HepG2 (cell line): ENCODE data around the gene VSIG10L. TPM values are rescaled to one million over a fixed set of nuclear protein-coding genes. Genes with fewer than 3 reads are reported as not detected.
A peak's percentile ranks its signal among the peaks of the same experiment; 100 is the strongest.

Experiments used
- ARID2 ChIP-seq: sonication (generic); formaldehyde crosslinking; IDR thresholded peaks from 2 replicates; pipeline ENCODE4 v1.8.1; 2022; ENCODE audit warnings: mild to moderate bottlenecking, missing genetic modification reagents, borderline replicate concordance
- ARNT2 ChIP-seq: sonication (generic); formaldehyde crosslinking; IDR thresholded peaks from 2 replicates; pipeline ENCODE4 v1.8.0; 2022; ENCODE audit warnings: mild to moderate bottlenecking, low read depth, missing genetic modification reagents, moderate library complexity
- FLYWCH1 ChIP-seq: sonication (generic); formaldehyde crosslinking; IDR thresholded peaks from 2 replicates; pipeline ENCODE4 v1.8.1; 2023; ENCODE audit warnings: mild to moderate bottlenecking, missing genetic modification reagents
- FOXA3 ChIP-seq: IDR thresholded peaks from 2 replicates; pipeline ENCODE4 v1.6.1; 2016; ENCODE audit warnings: missing genetic modification reagents, missing compliant biosample characterization
- FOXM1 ChIP-seq: sonication (generic); formaldehyde crosslinking; IDR thresholded peaks from 2 replicates; pipeline ENCODE4 v1.5.0; 2020; ENCODE audit warnings: missing genetic modification reagents
- GFI1 ChIP-seq: sonication (generic); formaldehyde crosslinking; IDR thresholded peaks from 2 replicates; pipeline ENCODE4 v1.5.0; 2020; ENCODE audit warnings: missing genetic modification reagents, mild to moderate bottlenecking, borderline replicate concordance
- HINFP ChIP-seq: sonication (generic); formaldehyde crosslinking; IDR thresholded peaks from 2 replicates; pipeline ENCODE4 v1.4.0; 2020; ENCODE audit warnings: low read depth, mild to moderate bottlenecking, missing genetic modification reagents
- POGZ ChIP-seq: sonication (generic); formaldehyde crosslinking; IDR thresholded peaks from 2 replicates; pipeline ENCODE4 v1.4.0; 2020; ENCODE audit warnings: mild to moderate bottlenecking, missing genetic modification reagents
- POLR2AphosphoS5 ChIP-seq: IDR thresholded peaks from 2 replicates; pipeline ENCODE4 v1.6.1; 2012; ENCODE audit warnings: low read depth, low read length
- RAD21 ChIP-seq: fragments of 450-650 bp; formaldehyde crosslinking; IDR thresholded peaks from 2 replicates; pipeline ENCODE4 v1.5.0; 2020; ENCODE audit warnings: mild to moderate bottlenecking
- SALL2 ChIP-seq: sonication (generic); formaldehyde crosslinking; IDR thresholded peaks from 2 replicates; pipeline ENCODE4 v1.8.1; 2023; ENCODE audit warnings: mild to moderate bottlenecking, missing genetic modification reagents, inconsistent platforms
- SAP130 ChIP-seq: IDR thresholded peaks from 2 replicates; pipeline ENCODE4 v1.6.1; 2016; ENCODE audit warnings: low read depth
- TCF7L2 ChIP-seq: IDR thresholded peaks from 2 replicates; pipeline ENCODE4 v1.6.1; 2011; ENCODE audit warnings: mild to moderate bottlenecking, low read depth, low read length, moderate library complexity
- TMF1 ChIP-seq: sonication (generic); formaldehyde crosslinking; IDR thresholded peaks from 2 replicates; pipeline ENCODE4 v1.8.1; 2022; ENCODE audit warnings: low read depth, missing genetic modification reagents
- UBTF ChIP-seq: sonication (generic); formaldehyde crosslinking; IDR thresholded peaks from 2 replicates; pipeline ENCODE4 v1.4.0; 2020; ENCODE audit warnings: mild to moderate bottlenecking, missing genetic modification reagents
- ZNF101 ChIP-seq: sonication (generic); formaldehyde crosslinking; IDR thresholded peaks from 2 replicates; pipeline ENCODE4 v1.4.0; 2020; ENCODE audit warnings: mild to moderate bottlenecking, low read depth, missing genetic modification reagents, borderline replicate concordance
- ZNF317 ChIP-seq: sonication (generic); formaldehyde crosslinking; IDR thresholded peaks from 2 replicates; pipeline ENCODE4 v1.5.0; 2020; ENCODE audit warnings: mild to moderate bottlenecking, missing genetic modification reagents
- ZNF777 ChIP-seq: sonication (generic); formaldehyde crosslinking; IDR thresholded peaks from 2 replicates; pipeline ENCODE4 v1.4.0; 2020; ENCODE audit warnings: missing genetic modification reagents
- ZNF850 ChIP-seq: sonication (generic); formaldehyde crosslinking; conservative IDR thresholded peaks from 2 replicates; pipeline ENCODE4 v1.9.0; 2021; ENCODE audit warnings: mild to moderate bottlenecking, missing genetic modification reagents
- polyA plus RNA-seq, 8 experiments: library from polyadenylated mRNA; depleted of rRNA in 3 of 8; stranded (reverse) in 7 of 8; unstranded in 1 of 8; fragments of >200 nt; fragmentation: Illumina TruSeq in 4 of 8; extraction: Trizol in 4 of 8; gene quantifications; 2 replicates each; pipeline versions ENCODE4 v1.2.1 to v1.2.3, GENCODE V29; 2011 to 2016; ENCODE audit warnings: low read depth in 4 of 8, missing spikeins in 1 of 8, mixed read lengths in 1 of 8; ENCODE audit not compliant: insufficient read depth in 1 of 8
- total RNA-seq, 5 experiments: library from RNA; depleted of rRNA; stranded (reverse); fragments of >200 nt; fragmentation: Illumina TruSeq; extraction: Trizol; gene quantifications; 2 replicates each; pipeline ENCODE4 v1.2.3, GENCODE V29; 2016; ENCODE audit warnings: low read depth in 1 of 5
- TF ChIP-seq, protein P1 (sequence below): sonication (generic); formaldehyde crosslinking; IDR thresholded peaks from 2 replicates; pipeline ENCODE4 v1.5.0; 2020; ENCODE audit warnings: mild to moderate bottlenecking, missing genetic modification reagents

VSIG10L gene
- total and polyA plus RNA-seq, 2 of the 13 experiments (the other 11 are each of a cell fraction or from before 2014, with no cell fraction given): 2.7 to 8.5 TPM

DNA sequence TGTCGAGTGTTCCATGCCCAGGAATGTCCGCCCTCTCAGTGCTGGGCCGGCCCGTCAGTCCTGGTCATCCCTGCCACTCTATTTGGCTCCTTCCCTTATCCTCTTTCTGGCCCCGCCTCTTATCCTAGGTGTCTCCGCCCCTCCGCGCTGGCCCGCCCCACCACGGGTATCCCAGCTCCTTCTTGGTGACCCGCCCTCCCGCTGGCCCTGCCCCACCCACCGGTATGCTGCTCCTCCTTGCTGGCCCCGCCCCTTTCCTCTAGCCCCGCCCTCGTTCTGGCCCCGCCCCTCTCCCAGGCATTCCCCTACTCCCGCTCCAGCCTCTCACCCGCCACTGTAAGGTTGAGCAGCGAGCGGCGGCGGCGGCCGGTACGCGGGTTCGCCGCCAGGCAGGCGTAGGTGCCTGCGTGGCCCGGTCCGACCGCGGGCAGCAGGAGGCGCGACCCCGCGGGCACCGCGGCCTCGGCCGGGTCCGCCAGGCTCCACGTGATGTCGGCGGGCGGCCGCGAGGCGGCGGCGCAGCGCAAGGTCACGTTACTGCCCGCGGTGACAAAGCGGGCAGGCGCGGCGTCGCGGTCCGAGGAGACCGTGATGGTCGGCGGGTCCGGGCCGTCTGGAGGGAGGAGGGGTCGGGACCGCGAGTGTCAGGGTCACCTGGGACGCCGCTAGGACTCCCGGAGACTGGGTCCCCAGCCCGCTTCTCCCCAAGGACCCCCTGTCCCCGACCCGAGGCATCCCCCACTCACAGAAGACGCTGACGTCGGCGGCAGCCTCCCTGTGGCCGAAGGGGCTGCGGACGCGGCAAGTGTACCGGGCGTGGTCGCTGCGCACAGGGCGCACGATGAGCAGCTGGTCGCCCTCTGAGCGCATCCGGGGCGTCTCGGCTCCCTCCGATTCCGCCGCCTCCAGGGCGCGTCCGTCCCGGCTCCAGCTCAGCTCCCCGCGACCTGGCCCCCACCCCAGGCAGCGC lies 2.0 kb downstream of the VSIG10L start (continued):
- TF ChIP-seq RAD21 (peak; percentile 67), FLYWCH1 (CRISPR knock-in tag) (no peak), POLR2AphosphoS5 (peak; percentile 70), ZNF101 (CRISPR knock-in tag) (no peak), ZNF777 (CRISPR knock-in tag) (peak; percentile 38; the same call in 1 of the 2 replicates), POGZ (CRISPR knock-in tag) (no peak), FOXM1 (no peak), TMF1 (peak; percentile 77; the same call in 1 of the 2 replicates), GFI1 (CRISPR knock-in tag) (no peak), TCF7L2 (no peak), ZNF850 (CRISPR knock-in tag) (no peak), SALL2 (CRISPR knock-in tag) (no peak), FOXA3 (CRISPR knock-in tag) (0 out of 2 replicates have a peak, but pooled peaks have one; percentile 6), ZNF317 (CRISPR knock-in tag) (no peak), ARNT2 (CRISPR knock-in tag) (peak; percentile 77), SAP130 (CRISPR knock-in tag) (no peak; the same call in 1 of the 2 replicates), UBTF (CRISPR knock-in tag) (peak; percentile 33; the same call in 1 of the 2 replicates), ARID2 (no peak), HINFP (peak; percentile 44; the same call in 1 of the 2 replicates)
- TF ChIP-seq, protein P1, sequence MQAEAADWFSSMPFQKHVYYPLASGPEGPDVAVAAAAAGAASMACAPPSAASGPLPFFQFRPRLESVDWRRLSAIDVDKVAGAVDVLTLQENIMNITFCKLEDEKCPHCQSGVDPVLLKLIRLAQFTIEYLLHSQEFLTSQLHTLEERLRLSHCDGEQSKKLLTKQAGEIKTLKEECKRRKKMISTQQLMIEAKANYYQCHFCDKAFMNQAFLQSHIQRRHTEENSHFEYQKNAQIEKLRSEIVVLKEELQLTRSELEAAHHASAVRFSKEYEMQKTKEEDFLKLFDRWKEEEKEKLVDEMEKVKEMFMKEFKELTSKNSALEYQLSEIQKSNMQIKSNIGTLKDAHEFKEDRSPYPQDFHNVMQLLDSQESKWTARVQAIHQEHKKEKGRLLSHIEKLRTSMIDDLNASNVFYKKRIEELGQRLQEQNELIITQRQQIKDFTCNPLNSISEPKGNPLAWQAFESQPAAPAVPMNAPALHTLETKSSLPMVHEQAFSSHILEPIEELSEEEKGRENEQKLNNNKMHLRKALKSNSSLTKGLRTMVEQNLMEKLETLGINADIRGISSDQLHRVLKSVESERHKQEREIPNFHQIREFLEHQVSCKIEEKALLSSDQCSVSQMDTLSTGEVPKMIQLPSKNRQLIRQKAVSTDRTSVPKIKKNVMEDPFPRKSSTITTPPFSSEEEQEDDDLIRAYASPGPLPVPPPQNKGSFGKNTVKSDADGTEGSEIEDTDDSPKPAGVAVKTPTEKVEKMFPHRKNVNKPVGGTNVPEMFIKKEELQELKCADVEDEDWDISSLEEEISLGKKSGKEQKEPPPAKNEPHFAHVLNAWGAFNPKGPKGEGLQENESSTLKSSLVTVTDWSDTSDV (CRISPR knock-in tag): no peak
